Fibroblast of lung (primary cell): ENCODE measurements around the gene ZFC3H1.

Experiments
- CTCF ChIP-seq, 2 donors: IDR thresholded peaks in 1 of 2; conservative IDR thresholded peaks in 1 of 2; 1 replicate in 1 of 2; 2 replicates in 1 of 2; pipeline ENCODE4 v1.5.1; 2011 to 2012; ENCODE audit warnings: low read length in 2 of 2, control low read depth in 1 of 2, inconsistent platforms in 1 of 2, low read depth in 1 of 2, mild to moderate bottlenecking in 1 of 2
- EZH2 ChIP-seq: IDR thresholded peaks from 2 replicates; pipeline ENCODE4 v1.5.1; 2012; ENCODE audit warnings: low read length, control low read depth, mild to moderate bottlenecking; ENCODE audit errors: missing control alignments

- TF ChIP-seq CTCF (conservative IDR thresholded peaks at IDR 0.05 in 1 of 2, IDR thresholded peaks at IDR 0.05 in 1 of 2; ENCODE audit: low read depth in 1 of 2, low read length in 2 of 2), result no peak
- TF ChIP-seq EZH2, result no peak
These were observed 8.2 kb upstream of the ZFC3H1 start for GRCh38 chr12:71671816-71672215.
